HCT116 (cell line): ENCODE data around the gene PLA2G2C. TPM values are rescaled to one million over a fixed set of nuclear protein-coding genes. Genes with fewer than 3 reads are reported as not detected.

Experiments
- ATAC-seq: fragments of 200-7000 bp; cut with Tn5 transposase; 2 replicates; pipeline ENCODE4 v1.9.1; 2020; ENCODE audit warnings: mild to moderate bottlenecking, moderate library complexity
- BruUV-seq: library from RNA; stranded (reverse); fragments of 400-500 nt; replicated peaks from 2 replicates; lab custom pipeline; 2021; lab: Mats Ljungman, UMichigan
- CTCF ChIA-PET: fragments of 300-600 bp; sonication (Branson Sonifier 250); formaldehyde crosslinking; loops from one replicate; lab custom pipeline; 2021; ENCODE audit warnings: antibody characterized with exemption; lab: Charles Lee
- POLR2A ChIA-PET: fragments of 300-600, 350-600 bp; sonication (Branson Sonifier 250); formaldehyde crosslinking; loops from one replicate; lab custom pipeline; 2021; ENCODE audit warnings: antibody characterized with exemption; lab: Charles Lee
- RAD21 ChIA-PET, 2 experiments: fragments of 300-600 bp; sonication (Branson Sonifier 250); formaldehyde crosslinking; loops; one replicate each; lab custom pipeline; 2023; ENCODE audit warnings: low total read pairs in 2 of 2; ENCODE audit not compliant: uncharacterized antibody in 2 of 2, unreplicated experiment in 2 of 2, low non-redundant PET in 1 of 2; lab: Charles Lee
- DNase-seq: peaks from one replicate; pipeline ENCODE4 v3.0.0-alpha.2; 2010; ENCODE audit warnings: low read depth, low spot score
- H2AFZ ChIP-seq: fragments of 200-600 bp; shearing (Covaris generic), sonication (generic); 2 replicates; pipeline ENCODE4 v1.6.1; 2017; ENCODE audit warnings: low read depth, mixed run types, mixed read lengths, antibody characterized with exemption, low read length; ENCODE audit not compliant: poor library complexity, severe bottlenecking
- H3K27ac ChIP-seq: 2 replicates; pipeline ENCODE4 v1.5.1; 2012; ENCODE audit warnings: low read depth, low read length
- H3K27me3 ChIP-seq: fragments of 200-600 bp; sonication (generic); 2 replicates; pipeline ENCODE4 v1.6.1; 2016; ENCODE audit warnings: mixed run types, low read length, mixed read lengths; ENCODE audit not compliant: insufficient read depth
- H3K36me3 ChIP-seq, 2 experiments: fragments of 200-500 bp in 1 of 2; fragments of 200-600 bp in 1 of 2; sonication (Bioruptor generic) in 1 of 2; sonication (generic) in 1 of 2; 2 replicates each; pipeline versions ENCODE4 v1.5.1 to v1.6.1; 2014 to 2016; ENCODE audit warnings: low read length in 2 of 2, inconsistent platforms in 1 of 2, mixed read lengths in 1 of 2, mixed run types in 1 of 2; ENCODE audit not compliant: insufficient read depth in 2 of 2, control insufficient read depth in 1 of 2
- H3K4me1 ChIP-seq, 2 experiments: fragments of 200-600 bp in 1 of 2; sonication (generic) in 1 of 2; 2 replicates each; pipeline versions ENCODE4 v1.5.1 to v1.6.1; 2012 to 2017; ENCODE audit warnings: low read length in 2 of 2, inconsistent platforms in 1 of 2, mild to moderate bottlenecking in 1 of 2, mixed read lengths in 1 of 2, mixed run types in 1 of 2, moderate library complexity in 1 of 2; ENCODE audit not compliant: insufficient read depth in 2 of 2, control insufficient read depth in 1 of 2
- H3K4me2 ChIP-seq: fragments of 200-600 bp; sonication (generic); 2 replicates; pipeline ENCODE4 v1.6.1; 2017; ENCODE audit warnings: mixed run types, low read length, mixed read lengths
- H3K4me3 ChIP-seq, 2 experiments: fragments of 200-600 bp in 1 of 2; sonication (generic) in 1 of 2; replicated peaks in 1 of 2; 2 replicates each; pipeline ENCODE4 v1.5.1; 2011 to 2016; ENCODE audit warnings: low read length in 2 of 2, control low read depth in 1 of 2, low read depth in 1 of 2, mild to moderate bottlenecking in 1 of 2, mixed read lengths in 1 of 2, mixed run types in 1 of 2
- H3K79me2 ChIP-seq: fragments of 200-600 bp; sonication (generic); 2 replicates; pipeline ENCODE4 v1.6.1; 2017; ENCODE audit warnings: mild to moderate bottlenecking, mixed run types, low read length, moderate library complexity, mixed read lengths; ENCODE audit not compliant: insufficient read depth
- H3K9ac ChIP-seq: fragments of 200-600 bp; sonication (generic); 2 replicates; pipeline ENCODE4 v1.6.1; 2016; ENCODE audit warnings: low read length, mixed read lengths
- H3K9me2 ChIP-seq: fragments of 200-600 bp; sonication (generic), shearing (Covaris generic); 2 replicates; pipeline ENCODE4 v1.6.1; 2017; ENCODE audit warnings: mixed run types, mild to moderate bottlenecking, moderate library complexity; ENCODE audit not compliant: insufficient read depth
- H3K9me3 ChIP-seq, 2 experiments: fragments of 200-500 bp in 1 of 2; fragments of 200-600 bp in 1 of 2; sonication (Bioruptor generic) in 1 of 2; sonication (generic) in 1 of 2; 2 replicates each; pipeline ENCODE4 v1.6.1; 2014 to 2017; ENCODE audit warnings: low read length in 2 of 2, mixed read lengths in 2 of 2, inconsistent platforms in 1 of 2, low read depth in 1 of 2, mild to moderate bottlenecking in 1 of 2, mixed run types in 1 of 2, moderate library complexity in 1 of 2; ENCODE audit not compliant: control insufficient read depth in 1 of 2, insufficient read depth in 1 of 2
- H4K20me1 ChIP-seq: fragments of 200-600 bp; sonication (generic), shearing (Covaris generic); 2 replicates; pipeline ENCODE4 v1.6.1; 2017; ENCODE audit warnings: mixed run types, mild to moderate bottlenecking, moderate library complexity; ENCODE audit not compliant: insufficient read depth
- CEBPB ChIP-seq: IDR thresholded peaks from 2 replicates; pipeline ENCODE4 v1.6.1; 2012; ENCODE audit warnings: low read depth
- CTCF ChIP-seq, 3 experiments: fragments of 200-600 bp in 1 of 3; sonication (generic) in 1 of 3; IDR thresholded peaks in 2 of 3; conservative IDR thresholded peaks in 1 of 3; 2 replicates each; pipeline ENCODE4 v1.5.1; 2012 to 2017; ENCODE audit warnings: low read depth in 2 of 3, low read length in 2 of 3, antibody characterized with exemption in 1 of 3, borderline replicate concordance in 1 of 3, control low read depth in 1 of 3, mild to moderate bottlenecking in 1 of 3, mixed read lengths in 1 of 3, mixed run types in 1 of 3, moderate library complexity in 1 of 3; ENCODE audit not compliant: insufficient read depth in 1 of 3
- EGR1 ChIP-seq: IDR thresholded peaks from 2 replicates; pipeline ENCODE4 v1.6.1; 2012; ENCODE audit warnings: low read depth
- ELF1 ChIP-seq: IDR thresholded peaks from 2 replicates; pipeline ENCODE4 v1.6.1; 2012; ENCODE audit warnings: low read depth, borderline replicate concordance
- EZH2 ChIP-seq: fragments of 200-600 bp; sonication (generic); IDR thresholded peaks from 2 replicates; pipeline ENCODE4 v1.6.1; 2017; ENCODE audit warnings: antibody characterized with exemption, mixed run types
- JUND ChIP-seq: IDR thresholded peaks from 2 replicates; pipeline ENCODE4 v1.6.1; 2012
- POLR2A ChIP-seq: IDR thresholded peaks from 2 replicates; pipeline ENCODE4 v1.7.0; 2011; ENCODE audit warnings: borderline replicate concordance; ENCODE audit not compliant: insufficient read depth, insufficient read length; ENCODE audit errors: extremely low read depth
- TCF7L2 ChIP-seq: IDR thresholded peaks from 2 replicates; pipeline ENCODE4 v1.7.0; 2011; ENCODE audit warnings: borderline replicate concordance, inconsistent platforms; ENCODE audit not compliant: insufficient read depth, insufficient read length; ENCODE audit errors: extremely low read depth
- ZNF274 ChIP-seq: fragments of 200-500 bp; sonication (Bioruptor generic); IDR thresholded peaks from 2 replicates; pipeline ENCODE4 v1.6.1; 2014; ENCODE audit warnings: mild to moderate bottlenecking, low read depth, low read length, inconsistent platforms
- intact Hi-C: fragments of 100-400 bp; cut with micrococcal nuclease; formaldehyde crosslinking; loops from 2 replicates; pipeline ENCODE4 v1.10.0; 2022
- total RNA-seq: library from RNA; stranded (reverse); gene quantifications from one replicate; pipeline ENCODE4 v1.2.1, GENCODE V29; 2021; ENCODE audit not compliant: unreplicated experiment
- TF ChIP-seq, protein P1 (sequence below): IDR thresholded peaks from 2 replicates; pipeline ENCODE4 v1.6.1; 2012; ENCODE audit warnings: low read depth
- TF ChIP-seq, protein P2 (sequence below): IDR thresholded peaks from 2 replicates; pipeline ENCODE4 v1.6.1; 2011; ENCODE audit warnings: mild to moderate bottlenecking, low read length, moderate library complexity; ENCODE audit not compliant: insufficient replicate concordance; ENCODE audit errors: extremely low read depth

The PLA2G2C gene
- total RNA-seq, 1 experiment from 2014 or later = not detected

DNA sequence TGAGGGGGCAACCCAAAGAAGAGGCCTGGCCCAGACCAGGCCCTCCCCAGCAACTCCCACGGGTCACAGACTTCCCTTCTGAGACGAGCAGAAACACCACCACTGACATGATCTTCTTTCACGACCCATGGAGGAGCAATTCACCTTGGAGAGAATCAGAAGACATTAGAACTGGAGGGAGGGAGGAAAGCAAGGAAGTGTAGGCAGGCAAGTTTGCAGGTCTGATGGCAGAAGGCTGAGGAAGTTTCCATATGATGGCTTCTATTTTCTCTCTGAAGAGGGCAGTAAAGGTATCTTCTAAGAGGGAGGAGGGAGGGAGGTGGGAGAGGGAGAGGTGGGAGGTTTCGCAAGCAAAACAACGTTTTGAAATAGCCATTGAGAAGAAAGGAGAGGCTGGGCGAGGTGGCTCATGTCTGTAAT is 1.8 kb downstream of the PLA2G2C start:
- DNase-seq (no peak), ATAC-seq (peak; percentile 47; the same call in 1 of the 2 replicates)
- ChIA-PET RAD21 (no interaction called here), POLR2A (no interaction called here), CTCF (interaction anchor here (0.6 kb wide), 1 partner anchor 11 kb away, joined by 3 read pairs; no protein-coding TSS in a partner anchor)
- Histone ChIP-seq H2AFZ (no peak overlapping the region), H3K27me3 (peaks cover 10% of the 10 kb centered on the region; the same call in 1 of the 2 replicates), H3K9me3 (no peaks in the 10 kb centered on the region), H3K27ac (no peak overlapping the region), H3K4me3 (no peak overlapping the region), H3K4me2 (no peak overlapping the region), H3K9ac (no peak overlapping the region), H3K36me3 (no peaks in the 10 kb centered on the region), H3K4me1 (no peaks in the 10 kb centered on the region), H4K20me1 (no peaks in the 10 kb centered on the region), H3K9me2 (no peaks in the 10 kb centered on the region), H3K79me2 (no peaks in the 10 kb centered on the region)
- BruUV-seq = no TSS peak
- intact Hi-C loops = no loop called here
- TF ChIP-seq EZH2 (no peak), TCF7L2 (no peak), CTCF (IDR thresholded peaks at IDR 0.05 in 2 of 3, conservative IDR thresholded peaks at IDR 0.05 in 1 of 3; ENCODE audit: borderline replicate concordance in 1 of 3, insufficient read depth in 1 of 3, low read depth in 2 of 3, low read length in 2 of 3) (no peak), ZNF274 (no peak), CEBPB (no peak), EGR1 (no peak), POLR2A (no peak), JUND (no peak), ELF1 (no peak)
- TF ChIP-seq, protein P1, sequence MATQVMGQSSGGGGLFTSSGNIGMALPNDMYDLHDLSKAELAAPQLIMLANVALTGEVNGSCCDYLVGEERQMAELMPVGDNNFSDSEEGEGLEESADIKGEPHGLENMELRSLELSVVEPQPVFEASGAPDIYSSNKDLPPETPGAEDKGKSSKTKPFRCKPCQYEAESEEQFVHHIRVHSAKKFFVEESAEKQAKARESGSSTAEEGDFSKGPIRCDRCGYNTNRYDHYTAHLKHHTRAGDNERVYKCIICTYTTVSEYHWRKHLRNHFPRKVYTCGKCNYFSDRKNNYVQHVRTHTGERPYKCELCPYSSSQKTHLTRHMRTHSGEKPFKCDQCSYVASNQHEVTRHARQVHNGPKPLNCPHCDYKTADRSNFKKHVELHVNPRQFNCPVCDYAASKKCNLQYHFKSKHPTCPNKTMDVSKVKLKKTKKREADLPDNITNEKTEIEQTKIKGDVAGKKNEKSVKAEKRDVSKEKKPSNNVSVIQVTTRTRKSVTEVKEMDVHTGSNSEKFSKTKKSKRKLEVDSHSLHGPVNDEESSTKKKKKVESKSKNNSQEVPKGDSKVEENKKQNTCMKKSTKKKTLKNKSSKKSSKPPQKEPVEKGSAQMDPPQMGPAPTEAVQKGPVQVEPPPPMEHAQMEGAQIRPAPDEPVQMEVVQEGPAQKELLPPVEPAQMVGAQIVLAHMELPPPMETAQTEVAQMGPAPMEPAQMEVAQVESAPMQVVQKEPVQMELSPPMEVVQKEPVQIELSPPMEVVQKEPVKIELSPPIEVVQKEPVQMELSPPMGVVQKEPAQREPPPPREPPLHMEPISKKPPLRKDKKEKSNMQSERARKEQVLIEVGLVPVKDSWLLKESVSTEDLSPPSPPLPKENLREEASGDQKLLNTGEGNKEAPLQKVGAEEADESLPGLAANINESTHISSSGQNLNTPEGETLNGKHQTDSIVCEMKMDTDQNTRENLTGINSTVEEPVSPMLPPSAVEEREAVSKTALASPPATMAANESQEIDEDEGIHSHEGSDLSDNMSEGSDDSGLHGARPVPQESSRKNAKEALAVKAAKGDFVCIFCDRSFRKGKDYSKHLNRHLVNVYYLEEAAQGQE = no peak
- TF ChIP-seq, protein P2, sequence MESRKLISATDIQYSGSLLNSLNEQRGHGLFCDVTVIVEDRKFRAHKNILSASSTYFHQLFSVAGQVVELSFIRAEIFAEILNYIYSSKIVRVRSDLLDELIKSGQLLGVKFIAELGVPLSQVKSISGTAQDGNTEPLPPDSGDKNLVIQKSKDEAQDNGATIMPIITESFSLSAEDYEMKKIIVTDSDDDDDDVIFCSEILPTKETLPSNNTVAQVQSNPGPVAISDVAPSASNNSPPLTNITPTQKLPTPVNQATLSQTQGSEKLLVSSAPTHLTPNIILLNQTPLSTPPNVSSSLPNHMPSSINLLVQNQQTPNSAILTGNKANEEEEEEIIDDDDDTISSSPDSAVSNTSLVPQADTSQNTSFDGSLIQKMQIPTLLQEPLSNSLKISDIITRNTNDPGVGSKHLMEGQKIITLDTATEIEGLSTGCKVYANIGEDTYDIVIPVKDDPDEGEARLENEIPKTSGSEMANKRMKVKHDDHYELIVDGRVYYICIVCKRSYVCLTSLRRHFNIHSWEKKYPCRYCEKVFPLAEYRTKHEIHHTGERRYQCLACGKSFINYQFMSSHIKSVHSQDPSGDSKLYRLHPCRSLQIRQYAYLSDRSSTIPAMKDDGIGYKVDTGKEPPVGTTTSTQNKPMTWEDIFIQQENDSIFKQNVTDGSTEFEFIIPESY = no peak
